HG03175 (cell line): ENCODE measurements around the gene TUBA8.
"Not testable (repeated sequence)": the region's sequence is repeated elsewhere in the genome, so short reads cannot be mapped to it uniquely, and the experiment has no call there.

Experiments
- ATAC-seq: cut with Tn5 transposase; IDR thresholded peaks from one replicate; pipeline ENCODE4 v1.9.1; 2021; ENCODE audit warnings: mild to moderate bottlenecking, moderate library complexity; ENCODE audit not compliant: unreplicated experiment

Gene TUBA8

GRCh38 chr22:18104566-18104965, 6.0 kb upstream of the TUBA8 start:
- no peak for ATAC-seq

- not testable (repeated sequence) for ATAC-seq
These were observed 4.6 kb upstream of the TUBA8 start for GRCh38 chr22:18105981-18106380.

- ATAC-seq = not testable (repeated sequence)
These were observed 3.9 kb upstream of the TUBA8 start for GRCh38 chr22:18106550-18107341.

GRCh38 chr22:18108187-18108586, 2.4 kb upstream of the TUBA8 start:
- ATAC-seq = no peak

- no peak for ATAC-seq
These were observed 1.0 kb upstream of the TUBA8 start for GRCh38 chr22:18109410-18110193.

- ATAC-seq = no peak
These were observed 547 bp downstream of the TUBA8 start for GRCh38 chr22:18110954-18111758.

- no peak for ATAC-seq
These were observed 1.2 kb downstream of the TUBA8 start for GRCh38 chr22:18111759-18112330.

GRCh38 chr22:18112440-18112839, 1.8 kb downstream of the TUBA8 start:
- ATAC-seq = no peak

- no peak for ATAC-seq
These were observed 3.2 kb downstream of the TUBA8 start for GRCh38 chr22:18113680-18114394.

GRCh38 chr22:18114495-18114894, 3.9 kb downstream of the TUBA8 start:
- ATAC-seq = no peak

GRCh38 chr22:18114976-18115652, 4.5 kb downstream of the TUBA8 start:
- no peak for ATAC-seq

GRCh38 chr22:18115906-18116371, 5.3 kb downstream of the TUBA8 start:
- ATAC-seq = no peak

- ATAC-seq = no peak
These were observed 6.0 kb downstream of the TUBA8 start for GRCh38 chr22:18116634-18117033.

- no peak for ATAC-seq
These were observed 7.8 kb downstream of the TUBA8 start for GRCh38 chr22:18118345-18118915.

GRCh38 chr22:18119409-18120110, 9.0 kb downstream of the TUBA8 start:
- ATAC-seq = no peak

GRCh38 chr22:18120857-18121256, 10.2 kb downstream of the TUBA8 start:
- no peak for ATAC-seq

GRCh38 chr22:18121506-18121905, 10.9 kb downstream of the TUBA8 start:
- no peak for ATAC-seq

- no peak for ATAC-seq
These were observed 11.4 kb downstream of the TUBA8 start for GRCh38 chr22:18121954-18122554.
